Suppressor macrophage treated with lipopolysaccharide for 4 hours (primary cell): ENCODE measurements around the gene DEPP1.

Experiments
- DNase-seq: peaks from one replicate; pipeline ENCODE4 v3.0.0-alpha.2; 2020

The DEPP1 gene

GRCh38 chr10:44965651-44966097 lies 12.9 kb downstream of the DEPP1 start:
- DNase-seq, result no peak

- DNase-seq, result no peak
Measured at GRCh38 chr10:44965104-44965503, 13.5 kb downstream of the DEPP1 start.

- DNase-seq, result peak; percentile 40
Measured at GRCh38 chr10:44963772-44964633, 14.6 kb downstream of the DEPP1 start.

GRCh38 chr10:44962870-44963738 lies 15.5 kb downstream of the DEPP1 start:
- DNase-seq, result peak; percentile 56

GRCh38 chr10:44961931-44962750 lies 16.5 kb downstream of the DEPP1 start:
- no peak for DNase-seq

GRCh38 chr10:44961230-44961571 lies 17.4 kb downstream of the DEPP1 start:
- no peak for DNase-seq

- peak; percentile 38 for DNase-seq
Measured at GRCh38 chr10:44960482-44961229, 18.0 kb downstream of the DEPP1 start.

GRCh38 chr10:44960088-44960460 lies 18.5 kb downstream of the DEPP1 start:
- no peak for DNase-seq

GRCh38 chr10:44959247-44960087 lies 19.1 kb downstream of the DEPP1 start, which contains the start of gene RASSF4:
RASSF4 (plus strand) TSS chr10:44959802; CDS start chr10:44970203, 10,401 bp downstream.
- DNase-seq, result peak; percentile 97

GRCh38 chr10:44958898-44959246 lies 19.7 kb downstream of the DEPP1 start:
- no peak for DNase-seq

- peak; percentile 91 for DNase-seq
Measured at GRCh38 chr10:44958196-44958897, 20.3 kb downstream of the DEPP1 start.

GRCh38 chr10:44956717-44957706 lies 21.6 kb downstream of the DEPP1 start:
- no peak for DNase-seq

GRCh38 chr10:44956226-44956625 lies 22.4 kb downstream of the DEPP1 start:
- no peak for DNase-seq

- DNase-seq, result no peak
Measured at GRCh38 chr10:44955413-44956070, 23.1 kb downstream of the DEPP1 start.

- no peak for DNase-seq
Measured at GRCh38 chr10:44954962-44955361, 23.6 kb downstream of the DEPP1 start.

GRCh38 chr10:44954042-44954441 lies 24.6 kb downstream of the DEPP1 start:
- DNase-seq, result no peak

GRCh38 chr10:44952779-44953231 lies 25.8 kb downstream of the DEPP1 start:
- no peak for DNase-seq

- no peak for DNase-seq
Measured at GRCh38 chr10:44951576-44952226, 26.9 kb downstream of the DEPP1 start.
